ENCODE results near the gene CPSF7.

- TF ChIP-seq CTCF (IDR thresholded peaks at IDR 0.05), result no peak
- TF ChIP-seq ZFX (IDR thresholded peaks at IDR 0.05; ENCODE audit: borderline replicate concordance), result no peak
These were observed 25.1 kb downstream of the CPSF7 start for GRCh38 chr11:61404641-61405040.
